RPMI8226 (cell line): ENCODE data around the gene CELA3A.
"Not testable (repeated sequence)": the region's sequence is repeated elsewhere in the genome, so short reads cannot be mapped to it uniquely, and the experiment has no call there.

Experiments
- DNase-seq: peaks from one replicate; pipeline ENCODE4 v3.0.0-alpha.2; 2015

Gene CELA3A

DNA sequence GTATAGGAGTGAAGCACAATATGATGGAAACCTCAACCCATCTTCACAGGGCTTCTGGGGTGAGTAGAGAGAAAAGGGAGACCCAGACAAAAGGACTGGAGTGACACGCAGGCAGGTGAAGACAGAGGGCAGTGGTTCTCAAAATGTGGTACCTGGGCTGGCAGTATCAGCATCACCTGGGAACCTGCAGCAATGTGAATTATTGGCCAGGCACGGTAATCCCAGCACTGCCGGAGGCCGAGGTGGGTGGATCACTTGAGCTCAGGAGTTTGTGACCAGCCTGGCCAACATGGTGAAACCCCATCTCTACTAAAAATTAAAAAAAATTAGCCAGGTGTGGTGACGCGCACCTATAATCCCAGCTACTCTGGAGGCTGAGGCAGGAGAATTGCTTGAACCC lies 19.3 kb upstream of the CELA3A start:
- DNase-seq = not testable (repeated sequence)

DNA sequence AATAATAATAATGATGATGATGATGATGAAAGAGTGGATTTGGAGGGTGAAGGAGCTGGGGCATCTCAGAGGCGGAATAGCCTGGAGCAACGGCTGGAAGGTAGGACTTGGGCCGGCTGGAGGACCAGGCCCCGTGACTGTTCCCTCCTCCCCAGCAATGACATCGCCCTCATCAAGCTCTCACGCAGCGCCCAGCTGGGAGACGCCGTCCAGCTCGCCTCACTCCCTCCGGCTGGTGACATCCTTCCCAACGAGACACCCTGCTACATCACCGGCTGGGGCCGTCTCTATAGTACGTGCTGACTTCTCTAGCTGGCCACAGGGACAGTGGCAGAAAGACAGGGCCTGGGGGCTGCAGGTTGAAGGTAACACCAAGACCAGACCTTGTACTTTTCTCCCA lies 17.9 kb upstream of the CELA3A start:
- DNase-seq = not testable (repeated sequence)

DNA sequence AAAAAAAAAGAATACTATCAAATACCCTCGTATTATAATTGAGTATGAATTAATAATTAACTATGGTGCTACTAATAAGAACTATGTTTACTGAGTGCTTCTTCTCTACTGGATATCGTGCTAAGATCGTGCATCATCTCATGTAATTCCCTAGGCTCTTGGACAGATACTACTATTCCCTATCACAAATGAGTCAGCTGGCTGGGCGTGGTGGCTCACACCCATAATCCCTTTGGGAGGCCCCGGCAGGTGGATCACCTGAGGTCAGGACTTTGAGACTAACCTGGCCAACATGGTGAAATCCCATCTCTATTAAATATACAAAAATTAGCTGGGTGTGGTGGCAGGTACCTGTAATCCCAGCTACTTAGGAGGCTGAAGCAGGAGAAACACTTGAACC lies 15.6 kb upstream of the CELA3A start:
- not testable (repeated sequence) for DNase-seq

DNA sequence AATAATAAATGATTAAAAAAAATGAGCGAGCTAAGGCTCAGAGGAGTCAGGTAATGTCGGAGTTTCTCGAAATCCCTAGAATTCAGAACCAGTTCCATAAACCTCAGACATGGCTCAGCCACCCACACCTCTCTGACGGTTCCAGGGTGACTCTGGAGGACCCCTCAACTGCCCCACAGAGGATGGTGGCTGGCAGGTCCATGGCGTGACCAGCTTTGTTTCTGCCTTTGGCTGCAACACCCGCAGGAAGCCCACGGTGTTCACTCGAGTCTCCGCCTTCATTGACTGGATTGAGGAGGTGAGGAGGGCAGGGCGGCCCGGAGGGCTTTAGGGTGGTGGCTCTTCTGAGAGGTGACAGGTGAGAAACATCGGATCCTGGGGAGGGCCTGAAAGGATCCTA lies 15.1 kb upstream of the CELA3A start:
- DNase-seq = not testable (repeated sequence)

DNA sequence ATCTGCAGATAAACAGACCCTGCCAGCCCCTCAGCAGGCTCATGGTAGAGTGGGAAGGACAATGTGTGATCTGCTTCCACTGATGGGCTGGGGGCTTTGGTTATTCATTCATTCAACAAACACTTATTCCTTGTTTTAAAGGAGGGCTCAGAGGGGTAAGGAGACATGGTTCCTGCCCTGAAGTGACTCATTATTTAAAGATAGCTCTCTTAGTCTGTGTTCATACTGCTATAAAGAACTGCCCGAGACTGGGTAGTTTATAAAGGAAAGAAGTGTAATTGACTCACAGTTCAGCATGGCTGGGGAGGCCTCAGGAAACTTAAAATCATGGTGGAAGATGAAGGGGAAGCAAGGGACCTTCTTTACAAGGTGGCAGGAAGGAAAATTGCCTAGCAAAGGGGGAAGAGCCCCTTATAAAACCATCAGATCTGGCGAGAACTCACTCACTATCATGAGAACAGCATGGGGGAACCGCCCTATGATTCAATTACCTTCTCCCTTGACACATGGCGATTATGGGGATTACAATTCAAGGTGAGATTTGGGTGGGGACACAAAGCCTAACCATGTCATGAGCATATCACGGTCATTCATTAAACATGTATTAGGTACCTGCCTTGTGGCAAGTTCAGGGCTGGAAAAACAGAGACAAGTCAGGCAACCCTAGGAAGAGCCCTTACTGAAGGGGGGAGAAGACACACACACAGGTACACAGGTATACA lies 11.6 kb upstream of the CELA3A start:
- not testable (repeated sequence) for DNase-seq

DNA sequence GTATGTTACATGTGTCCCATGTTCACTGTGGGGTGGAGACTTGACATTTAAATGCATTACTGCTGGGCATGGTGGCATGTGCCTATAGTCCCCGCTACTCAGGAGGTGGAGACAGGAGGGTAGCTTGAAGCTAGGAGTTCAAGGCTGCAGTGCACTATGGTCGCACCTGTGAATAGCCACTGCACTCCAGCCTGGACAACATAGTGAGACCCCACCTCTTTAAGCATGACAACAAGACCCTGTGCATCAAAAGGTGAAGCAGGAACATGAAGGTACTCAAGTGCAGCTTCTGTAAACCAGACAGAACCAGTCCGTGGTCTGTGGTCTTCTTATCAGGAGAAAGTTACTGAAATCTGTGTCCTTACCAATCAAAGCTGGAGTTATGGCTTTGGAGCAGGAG lies 9.3 kb upstream of the CELA3A start:
- not testable (repeated sequence) for DNase-seq

DNA sequence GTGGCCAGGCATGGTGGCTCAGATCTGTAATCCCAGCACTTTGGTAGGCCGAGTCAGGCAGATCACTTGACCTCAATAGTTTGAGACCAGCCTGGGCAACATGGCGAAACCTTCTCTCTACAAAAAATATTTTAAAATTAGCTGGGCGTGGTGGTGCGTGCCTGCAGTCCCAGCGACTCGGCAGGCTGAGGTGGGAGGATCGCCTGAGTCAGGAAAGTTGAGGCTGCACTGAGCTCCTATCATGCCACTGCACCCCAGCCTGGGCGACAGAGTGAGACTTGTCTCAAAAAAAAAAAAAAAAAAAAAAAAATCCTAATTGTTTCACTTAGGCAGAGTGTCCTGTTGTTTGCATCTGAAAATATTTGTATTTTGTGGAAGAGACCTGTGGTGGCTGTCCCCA lies 6.7 kb upstream of the CELA3A start:
- not testable (repeated sequence) for DNase-seq

DNA sequence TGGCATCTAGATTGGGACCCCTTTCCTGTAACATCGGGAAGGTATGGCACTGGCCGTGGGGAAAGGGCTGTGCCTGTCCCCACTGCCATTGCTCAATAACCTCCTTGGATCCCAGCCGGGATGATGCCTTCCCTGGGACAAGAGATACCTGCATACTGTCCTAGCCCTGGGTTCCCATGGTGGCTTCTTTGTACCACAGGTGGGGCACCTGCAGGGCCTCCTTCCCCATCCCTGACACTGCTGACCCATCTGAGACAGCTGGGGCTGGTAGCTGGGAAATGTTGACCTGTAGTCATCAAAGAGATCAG lies 4.8 kb upstream of the CELA3A start:
- not testable (repeated sequence) for DNase-seq

DNA sequence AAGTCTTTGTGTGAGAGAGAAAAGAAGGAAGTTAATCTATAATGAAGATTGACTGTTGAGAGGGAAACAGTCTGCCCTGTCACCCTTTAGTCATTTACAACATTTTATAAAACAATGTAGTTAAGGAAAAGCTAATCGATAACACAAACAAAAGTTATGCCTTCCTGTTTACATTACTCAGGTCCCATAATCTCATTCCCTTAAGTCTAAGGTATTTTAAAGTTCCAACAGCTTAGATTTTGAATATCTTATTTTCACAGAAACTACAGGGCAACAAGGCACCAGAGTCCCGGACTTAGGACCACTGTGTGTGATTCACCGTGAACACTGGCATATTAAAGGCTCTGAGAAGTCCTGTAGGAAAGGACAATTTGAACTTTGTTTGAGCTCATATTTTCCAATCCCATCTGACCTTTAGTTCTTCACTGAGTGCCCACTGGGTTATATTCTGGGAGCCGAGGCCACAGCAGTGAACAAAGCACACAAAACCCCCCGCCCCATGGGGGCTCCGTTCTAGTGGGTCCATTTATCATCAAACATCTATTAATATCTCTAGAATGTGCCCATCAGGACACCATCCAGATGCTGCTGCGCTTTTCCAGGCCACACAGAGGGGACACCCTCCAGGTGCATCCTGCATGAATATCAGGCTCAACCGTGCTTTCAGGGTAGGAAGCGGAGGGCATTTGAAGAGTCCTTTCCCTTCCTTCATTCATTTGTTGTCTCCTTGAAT lies 3.4 kb upstream of the CELA3A start:
- not testable (repeated sequence) for DNase-seq

DNA sequence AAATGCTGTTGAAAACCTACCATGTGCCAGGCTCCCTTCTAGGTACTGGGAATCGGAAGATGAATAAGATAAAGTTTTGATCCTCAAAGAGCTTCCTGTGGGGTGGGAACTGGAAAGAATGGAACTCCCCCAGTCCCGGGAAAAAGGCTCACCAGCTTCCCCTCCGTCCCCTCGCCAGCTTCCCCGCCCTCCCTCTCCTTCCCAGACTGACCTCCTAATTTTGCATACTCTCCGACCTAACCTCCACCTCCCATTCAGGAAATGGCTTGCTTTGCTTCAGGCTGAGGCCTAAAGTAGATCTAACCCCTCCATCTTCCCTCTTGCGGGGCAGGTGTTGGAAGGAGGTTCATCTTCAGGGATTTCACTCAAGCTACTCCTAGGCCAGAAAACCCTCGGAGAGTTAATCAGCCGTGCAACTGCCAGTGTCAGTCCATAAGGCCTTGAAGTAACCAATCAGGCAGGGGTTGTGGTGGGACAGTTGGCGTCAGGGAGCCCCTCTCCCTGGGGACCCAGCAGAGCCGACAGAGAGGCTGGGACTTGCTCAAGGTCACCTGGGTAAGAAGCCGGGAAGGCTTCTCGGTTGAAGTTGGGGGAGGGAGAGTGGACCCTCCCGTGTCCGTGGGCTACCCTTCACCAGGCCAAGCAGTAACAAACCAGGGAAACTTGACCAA lies 2.7 kb upstream of the CELA3A start:
- DNase-seq = not testable (repeated sequence)

DNA sequence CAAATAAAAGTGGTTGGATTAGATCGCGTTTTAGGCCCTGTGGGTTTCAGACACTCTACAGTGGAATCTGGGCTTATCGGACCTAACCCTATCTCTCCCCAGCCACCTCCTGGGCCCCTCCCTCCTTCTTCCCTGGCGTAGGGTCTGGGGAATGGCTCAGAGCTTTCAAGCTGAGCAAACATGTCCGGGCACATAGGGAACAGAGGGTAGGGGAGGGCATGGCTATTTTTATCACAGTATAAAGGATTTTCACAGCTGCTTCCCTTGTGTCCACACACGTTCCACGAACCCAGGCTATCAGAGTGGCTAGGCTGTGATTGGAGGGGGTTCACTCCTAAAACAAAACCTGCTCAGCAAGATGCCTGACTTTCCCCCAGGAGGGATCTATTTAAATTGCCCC lies 1.8 kb upstream of the CELA3A start:
- DNase-seq = not testable (repeated sequence)

DNA sequence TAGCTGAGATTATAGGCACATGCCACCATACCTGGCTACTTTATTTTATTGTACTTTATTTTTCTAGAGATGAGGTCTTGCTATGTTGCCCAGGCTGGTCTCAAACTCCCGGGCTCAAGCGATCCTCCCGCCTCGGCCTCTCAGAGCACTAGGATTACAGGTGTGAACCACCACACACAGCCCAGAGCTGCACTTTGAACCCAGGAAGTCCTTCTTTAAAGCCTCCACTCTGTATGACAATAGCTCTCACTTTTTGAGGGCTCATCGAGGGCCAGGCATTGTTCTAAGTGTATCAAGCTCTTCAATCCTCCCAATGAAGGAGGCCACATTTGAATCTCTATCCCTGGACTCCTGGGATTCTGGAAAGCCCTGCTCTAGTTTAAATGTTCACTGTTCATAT lies 1.0 kb downstream of the CELA3A start:
- DNase-seq = not testable (repeated sequence)

DNA sequence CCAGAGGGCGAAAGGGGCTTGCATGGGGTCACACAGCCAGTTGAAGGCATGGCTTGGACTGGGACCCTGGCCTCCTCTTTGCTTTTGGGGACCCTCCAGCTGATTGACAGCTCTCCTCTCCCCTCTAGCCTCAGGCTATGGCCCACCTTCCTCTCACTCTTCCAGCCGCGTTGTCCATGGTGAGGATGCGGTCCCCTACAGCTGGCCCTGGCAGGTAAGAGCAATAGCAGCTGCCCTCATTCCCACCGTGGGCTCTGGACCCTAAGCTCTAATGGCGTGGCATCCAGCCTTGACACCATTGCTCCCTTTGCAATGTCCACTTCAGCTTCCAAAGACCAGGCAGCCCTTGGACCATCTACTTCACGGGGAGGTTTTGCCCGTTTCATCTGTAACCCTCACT lies 1.4 kb downstream of the CELA3A start:
- DNase-seq = not testable (repeated sequence)

DNA sequence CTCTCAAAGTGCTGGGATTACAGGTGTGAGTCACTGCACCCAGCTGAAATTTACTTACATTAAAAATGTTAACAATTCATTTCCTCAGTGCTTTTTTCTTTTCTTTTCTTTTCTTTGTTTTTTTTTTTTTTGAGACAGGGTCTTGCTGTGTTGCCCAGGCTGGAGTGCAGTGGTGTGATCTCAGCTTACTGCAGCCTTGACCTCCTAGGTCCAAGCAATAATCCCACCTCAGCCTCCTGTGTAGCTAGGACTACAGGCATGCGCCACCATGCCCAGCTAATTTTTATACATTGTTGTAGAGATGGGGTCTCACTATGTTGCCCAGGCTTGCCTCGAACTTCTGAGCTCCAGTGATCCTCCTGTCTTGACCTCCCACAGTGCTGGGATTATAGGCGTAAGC lies 2.5 kb downstream of the CELA3A start:
- DNase-seq = not testable (repeated sequence)

DNA sequence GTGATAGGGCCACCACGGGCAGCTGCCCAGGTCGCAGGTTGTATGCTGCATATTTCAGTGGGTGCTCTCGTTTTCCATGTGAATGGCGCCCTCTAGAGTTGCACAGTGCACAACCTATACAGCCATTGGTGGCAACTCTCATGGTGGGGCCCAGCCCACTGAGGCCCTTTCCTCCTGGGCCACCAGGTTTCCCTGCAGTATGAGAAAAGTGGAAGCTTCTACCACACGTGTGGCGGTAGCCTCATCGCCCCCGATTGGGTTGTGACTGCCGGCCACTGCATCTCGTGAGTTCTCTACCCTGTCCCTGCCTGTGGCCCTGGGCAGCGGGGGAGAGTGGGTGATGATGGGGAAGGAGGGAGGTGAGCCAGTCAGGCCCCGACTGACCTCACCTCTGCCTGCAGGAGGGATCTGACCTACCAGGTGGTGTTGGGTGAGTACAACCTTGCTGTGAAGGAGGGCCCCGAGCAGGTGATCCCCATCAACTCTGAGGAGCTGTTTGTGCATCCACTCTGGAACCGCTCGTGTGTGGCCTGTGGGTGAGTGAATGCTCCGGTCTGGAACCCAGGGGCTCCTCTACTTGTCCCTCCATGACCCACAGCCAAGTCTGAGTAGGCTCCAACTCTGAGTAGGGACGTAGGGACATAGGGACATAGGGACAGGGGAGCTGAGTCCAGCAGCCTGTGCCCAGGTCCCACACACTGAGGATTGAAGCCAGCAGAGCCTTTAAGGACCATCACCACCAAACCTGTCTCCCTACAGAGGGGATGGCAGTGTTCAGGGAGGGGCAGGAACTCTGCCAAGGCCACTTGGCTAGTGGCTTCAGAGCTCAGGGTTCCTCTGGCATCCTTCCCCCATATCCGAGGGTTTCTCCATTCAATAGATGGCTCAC lies 4.0 kb downstream of the CELA3A start:
- DNase-seq = peak; percentile 45

DNA sequence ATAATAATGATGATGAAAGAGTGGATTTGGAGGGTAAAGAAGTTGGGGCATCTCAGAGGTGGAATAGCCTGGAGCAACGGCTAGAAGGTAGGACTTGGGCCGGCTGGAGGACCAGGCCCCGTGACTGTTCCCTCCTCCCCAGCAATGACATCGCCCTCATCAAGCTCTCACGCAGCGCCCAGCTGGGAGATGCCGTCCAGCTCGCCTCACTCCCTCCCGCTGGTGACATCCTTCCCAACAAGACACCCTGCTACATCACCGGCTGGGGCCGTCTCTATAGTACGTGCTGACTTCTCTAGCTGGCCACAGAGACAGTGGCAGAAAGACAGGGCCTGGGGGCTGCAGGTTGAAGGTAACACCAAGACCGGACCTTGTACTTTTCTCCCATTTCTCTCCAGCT lies 5.3 kb downstream of the CELA3A start:
- not testable (repeated sequence) for DNase-seq

DNA sequence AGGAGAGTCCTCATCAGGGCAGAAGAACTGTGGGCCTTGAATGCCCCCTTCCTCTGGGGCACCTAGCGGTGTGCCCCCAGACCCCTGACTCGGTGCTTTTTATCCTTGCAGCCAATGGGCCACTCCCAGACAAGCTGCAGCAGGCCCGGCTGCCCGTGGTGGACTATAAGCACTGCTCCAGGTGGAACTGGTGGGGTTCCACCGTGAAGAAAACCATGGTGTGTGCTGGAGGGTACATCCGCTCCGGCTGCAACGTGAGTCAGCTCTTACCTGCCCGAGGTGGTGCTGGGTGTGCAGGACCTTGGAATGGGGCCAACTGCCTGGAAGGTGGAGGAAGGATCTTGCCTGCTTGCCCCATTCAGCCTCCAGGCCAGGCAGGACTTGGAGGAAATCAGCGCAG lies 5.8 kb downstream of the CELA3A start:
- DNase-seq = not testable (repeated sequence)

DNA sequence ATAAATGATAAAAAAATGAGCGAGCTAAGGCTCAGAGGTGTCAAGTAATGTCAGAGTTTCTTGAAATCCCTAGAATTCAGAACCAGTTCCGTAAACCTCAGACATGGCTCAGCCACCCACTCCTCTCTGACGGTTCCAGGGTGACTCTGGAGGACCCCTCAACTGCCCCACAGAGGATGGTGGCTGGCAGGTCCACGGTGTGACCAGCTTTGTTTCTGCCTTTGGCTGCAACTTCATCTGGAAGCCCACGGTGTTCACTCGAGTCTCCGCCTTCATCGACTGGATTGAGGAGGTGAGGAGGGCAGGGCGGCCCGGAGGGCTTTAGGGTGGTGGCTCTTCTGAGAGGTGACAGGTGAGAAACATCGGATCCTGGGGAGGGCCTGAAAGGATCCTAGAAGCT lies 8.1 kb downstream of the CELA3A start:
- DNase-seq = not testable (repeated sequence)

DNA sequence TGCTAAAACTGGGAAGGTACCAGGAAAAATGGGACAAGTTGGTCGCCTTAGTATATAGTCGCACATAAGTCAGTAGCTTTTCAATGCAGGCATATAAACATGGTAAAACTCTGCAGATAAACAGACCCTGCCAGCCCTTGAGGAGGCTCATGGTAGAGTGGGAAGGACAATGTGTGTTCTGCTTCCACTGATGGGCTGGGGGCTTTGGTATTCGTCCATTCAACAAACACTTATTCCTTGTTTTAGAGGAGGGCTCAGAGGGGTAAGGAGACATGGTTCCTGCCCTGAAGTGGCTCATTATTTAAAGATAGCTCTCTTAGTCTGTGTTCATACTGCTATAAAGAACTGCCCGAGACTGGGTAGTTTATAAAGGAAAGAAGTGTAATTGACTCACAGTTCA lies 11.3 kb downstream of the CELA3A start:
- DNase-seq = not testable (repeated sequence)

DNA sequence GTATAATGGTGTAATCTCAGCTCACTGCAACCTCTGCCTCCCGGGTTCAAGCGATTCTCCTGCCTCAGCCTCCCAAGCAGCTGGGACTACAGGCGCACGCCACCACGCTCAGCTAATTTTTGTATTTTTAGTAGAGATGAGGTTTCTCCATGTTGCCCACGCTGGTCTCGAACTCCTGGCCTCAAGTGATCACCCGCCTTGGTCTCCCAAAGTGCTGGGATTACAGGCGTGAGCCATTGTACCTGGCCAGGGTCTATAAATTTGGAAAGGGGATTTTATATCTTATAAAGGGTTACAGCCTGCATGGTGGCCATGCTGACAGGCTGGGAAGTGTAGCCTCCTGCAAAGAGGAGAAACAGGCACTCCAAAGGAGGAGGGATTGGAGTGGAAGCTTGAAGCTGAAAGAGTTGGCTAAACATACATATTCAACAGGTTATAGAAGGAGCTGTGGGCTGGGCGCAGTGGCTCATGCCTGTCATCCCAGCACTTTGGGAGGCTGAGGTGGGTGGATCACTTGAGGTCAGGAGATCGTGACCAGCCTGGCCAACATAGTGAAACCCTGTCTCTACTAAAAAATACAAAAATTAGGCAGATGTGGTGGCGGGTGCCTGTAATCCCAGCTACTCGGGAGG lies 13.2 kb downstream of the CELA3A start:
- DNase-seq = not testable (repeated sequence)

DNA sequence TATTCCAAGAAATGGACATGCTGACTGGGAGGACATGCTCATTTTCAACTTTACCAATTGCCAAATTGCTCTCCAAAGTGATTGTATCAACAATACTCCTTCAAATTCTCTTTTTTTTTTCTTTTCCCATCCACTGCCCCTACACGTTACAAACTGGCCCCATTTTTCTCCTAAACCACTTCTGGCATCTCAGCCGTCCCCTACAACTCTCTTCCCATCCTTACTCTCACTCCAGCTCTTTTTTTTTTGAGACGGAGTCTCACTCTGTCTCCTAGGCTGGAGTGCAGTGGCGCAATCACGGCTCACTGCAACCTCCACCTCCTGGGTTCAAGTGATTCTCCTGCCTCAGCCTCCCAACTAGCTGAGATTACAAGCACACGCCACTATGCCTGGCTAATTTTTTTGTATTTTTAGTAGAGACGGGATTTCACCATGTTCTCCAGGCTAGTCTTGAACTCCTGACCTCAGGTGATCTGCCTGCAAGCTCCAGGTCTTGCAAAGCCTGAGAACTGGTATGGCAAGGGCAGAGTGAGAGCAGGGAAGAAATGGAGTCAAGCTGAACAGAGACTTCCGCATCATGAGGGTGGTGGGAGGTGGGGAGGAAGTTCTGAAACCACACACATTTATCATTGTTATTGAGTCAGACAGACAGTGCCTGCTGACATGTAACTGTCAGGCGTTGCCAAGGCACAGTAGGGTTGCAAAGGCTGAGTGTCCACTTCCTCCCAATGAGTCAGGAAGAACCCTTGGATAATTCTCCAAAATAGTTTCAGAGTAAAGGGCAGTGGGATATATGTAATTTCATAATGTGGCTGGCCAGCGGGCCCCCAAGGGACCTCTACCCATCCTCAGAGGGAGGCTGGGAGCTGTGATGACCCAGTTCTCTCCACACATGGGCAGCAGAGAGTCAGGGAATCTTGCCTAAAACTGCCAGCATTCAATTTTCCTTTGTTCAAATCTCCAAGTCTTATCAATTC lies 17.4 kb downstream of the CELA3A start:
- DNase-seq = peak; percentile 44
